HuH-7.5 (cell line): ENCODE data around the gene HCFC1.
"Not testable (repeated sequence)": the region's sequence is repeated elsewhere in the genome, so short reads cannot be mapped to it uniquely, and the experiment has no call there.

ENCODE experiments used
- DNase-seq: peaks from one replicate; pipeline ENCODE4 v3.0.0; 2011; ENCODE audit warnings: low spot score

The HCFC1 gene

GRCh38 chrX:154008521-154008920 is 36.9 kb upstream of the HCFC1 start:
- DNase-seq = no peak

DNA sequence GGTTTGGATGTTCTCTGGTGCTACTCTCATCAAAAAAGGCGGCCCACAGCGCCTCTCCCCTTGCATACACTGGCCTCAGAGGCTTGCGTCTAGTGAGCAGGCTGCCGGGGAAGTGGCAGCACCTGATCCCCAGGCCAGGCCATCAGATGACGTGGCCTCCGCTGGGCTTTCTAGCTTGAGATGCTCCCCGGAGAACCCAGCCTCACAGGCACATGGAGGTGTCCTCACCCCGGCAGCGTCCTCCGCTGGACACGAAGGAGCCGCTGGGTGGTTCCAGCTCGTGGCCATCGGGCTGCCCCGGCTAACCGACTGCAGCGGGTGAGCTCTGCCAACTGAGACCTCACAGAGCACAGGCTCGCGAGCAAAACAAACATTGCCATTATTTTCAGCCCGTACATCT is 35.3 kb upstream of the HCFC1 start:
- no peak for DNase-seq

DNA sequence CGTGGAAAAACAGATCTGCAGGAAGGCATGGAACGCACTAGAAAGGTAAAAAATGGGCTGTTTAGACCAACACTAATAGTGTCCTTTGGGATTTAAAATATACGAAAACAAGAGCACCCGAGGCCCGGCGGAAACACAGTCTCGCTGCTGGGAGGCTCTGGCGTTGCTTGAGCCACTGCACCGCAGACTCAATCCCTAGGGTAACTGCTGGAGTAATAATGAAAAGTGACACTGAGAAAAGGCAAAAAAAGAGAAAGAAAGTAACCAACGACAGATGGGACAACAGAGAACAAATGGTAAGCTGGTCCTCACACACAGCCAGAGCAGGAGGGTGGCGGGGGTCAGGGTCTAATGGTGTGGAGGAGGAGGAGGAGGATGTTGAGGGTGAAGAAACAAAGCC is 32.7 kb upstream of the HCFC1 start:
- no peak for DNase-seq

DNA sequence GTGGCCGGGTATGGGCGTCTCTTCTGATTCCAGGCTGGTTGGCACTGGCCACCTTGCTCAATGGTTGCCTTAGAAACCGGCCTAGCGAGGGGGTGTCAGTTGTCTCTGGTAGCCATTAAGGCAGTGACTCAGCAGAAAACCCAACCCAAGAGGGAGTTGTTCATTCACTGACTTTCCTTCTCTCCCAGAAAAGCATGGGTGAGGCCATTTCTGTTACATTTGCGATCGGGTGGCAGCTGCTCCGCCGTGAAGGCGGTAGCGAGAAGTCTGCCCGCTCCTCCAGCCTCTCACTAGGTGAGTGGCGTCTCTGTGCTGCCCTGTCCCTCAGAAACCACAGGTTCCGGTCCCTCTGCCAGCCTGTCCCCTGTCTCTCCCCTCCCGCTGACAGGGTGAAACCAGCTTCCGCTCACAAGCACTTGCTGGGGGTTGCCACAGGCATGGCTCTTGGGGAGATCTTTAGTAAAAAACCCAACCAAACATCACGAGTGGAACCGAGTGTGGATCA is 30.6 kb upstream of the HCFC1 start:
- no peak for DNase-seq

- DNase-seq = no peak
These were observed 28.4 kb upstream of the HCFC1 start for GRCh38 chrX:154000051-154000450.

- DNase-seq = no peak
These were observed 27.9 kb upstream of the HCFC1 start for GRCh38 chrX:153999359-154000037.

- no peak for DNase-seq
These were observed 23.9 kb upstream of the HCFC1 start for GRCh38 chrX:153995504-153995903.

DNA sequence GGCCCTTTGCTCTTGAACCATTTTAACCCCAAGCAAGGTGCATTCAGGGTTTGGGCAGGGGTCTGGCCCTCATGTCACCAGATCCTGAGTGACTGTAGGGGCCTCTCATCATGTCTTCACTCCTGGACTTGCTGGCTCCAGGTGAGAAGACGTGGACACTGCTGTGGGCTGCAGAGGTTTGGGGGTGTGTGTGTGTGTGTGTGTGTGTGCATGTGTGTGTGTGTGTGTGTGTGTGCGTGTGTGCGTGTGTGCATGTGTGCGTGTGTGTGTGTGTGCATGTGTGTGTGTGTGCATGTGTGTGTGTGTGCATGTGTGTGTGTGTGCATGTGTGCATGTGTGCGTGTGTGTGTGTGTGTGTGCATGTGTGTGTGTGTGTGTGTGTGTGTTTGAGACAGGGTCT is 22.8 kb upstream of the HCFC1 start:
- not testable (repeated sequence) for DNase-seq

GRCh38 chrX:153993978-153994377 is 22.4 kb upstream of the HCFC1 start:
- no peak for DNase-seq

DNA sequence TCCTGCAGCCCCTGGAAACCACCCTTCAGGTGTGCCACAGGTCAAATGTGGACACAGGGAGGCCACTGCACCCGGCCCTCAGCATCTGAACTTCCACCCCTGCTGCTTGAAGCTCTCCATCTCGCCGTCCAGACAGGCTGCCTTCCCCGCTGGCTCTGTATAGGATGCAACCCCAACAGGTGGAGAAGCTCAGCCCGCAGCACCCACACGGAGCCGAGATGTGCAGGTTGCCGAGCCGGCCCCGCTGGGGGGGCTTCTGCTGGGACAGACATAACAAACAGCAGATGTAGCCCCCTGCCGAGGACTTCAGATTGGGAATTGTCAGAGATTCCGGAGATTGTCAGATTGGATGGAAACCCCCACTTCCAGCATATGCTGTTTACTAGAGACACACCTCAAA is 21.5 kb upstream of the HCFC1 start:
- DNase-seq = no peak

GRCh38 chrX:153992180-153992579 is 20.6 kb upstream of the HCFC1 start:
- DNase-seq = no peak

DNA sequence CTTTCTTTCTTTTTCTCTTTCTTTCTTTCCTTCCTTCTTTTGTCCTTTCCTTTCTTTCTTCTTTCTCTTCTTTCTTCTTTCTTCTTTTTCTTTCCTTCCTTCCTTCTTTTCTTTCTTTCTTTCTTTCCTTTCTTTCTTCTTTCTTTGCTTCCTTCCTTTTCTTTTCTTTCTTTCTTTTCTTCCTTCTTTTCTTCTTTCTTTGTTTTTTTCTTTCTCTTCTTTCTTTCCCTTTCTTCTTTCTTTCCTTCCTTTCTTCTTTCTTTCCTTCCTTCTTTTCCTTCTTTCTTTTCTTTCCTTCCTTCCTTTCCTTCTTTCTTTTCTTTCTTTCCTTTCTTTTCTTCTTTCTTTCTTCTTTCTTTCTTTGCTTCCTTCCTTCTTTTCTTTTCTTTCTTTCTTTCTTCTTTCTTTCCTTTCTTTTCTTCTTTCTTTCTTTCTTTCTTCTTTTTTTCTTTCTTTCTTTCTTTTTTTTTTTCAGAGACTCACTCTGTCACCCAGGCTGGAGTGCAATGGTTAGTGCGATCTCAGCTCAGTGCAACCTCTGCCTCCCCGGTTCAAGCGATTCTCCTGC is 19.5 kb upstream of the HCFC1 start:
- no peak for DNase-seq

GRCh38 chrX:153989973-153990655 is 18.5 kb upstream of the HCFC1 start:
- DNase-seq = no peak

- no peak for DNase-seq
These were observed 16.9 kb upstream of the HCFC1 start for GRCh38 chrX:153988493-153988892.

- no peak for DNase-seq
These were observed 12.9 kb upstream of the HCFC1 start for GRCh38 chrX:153984351-153985178.

DNA sequence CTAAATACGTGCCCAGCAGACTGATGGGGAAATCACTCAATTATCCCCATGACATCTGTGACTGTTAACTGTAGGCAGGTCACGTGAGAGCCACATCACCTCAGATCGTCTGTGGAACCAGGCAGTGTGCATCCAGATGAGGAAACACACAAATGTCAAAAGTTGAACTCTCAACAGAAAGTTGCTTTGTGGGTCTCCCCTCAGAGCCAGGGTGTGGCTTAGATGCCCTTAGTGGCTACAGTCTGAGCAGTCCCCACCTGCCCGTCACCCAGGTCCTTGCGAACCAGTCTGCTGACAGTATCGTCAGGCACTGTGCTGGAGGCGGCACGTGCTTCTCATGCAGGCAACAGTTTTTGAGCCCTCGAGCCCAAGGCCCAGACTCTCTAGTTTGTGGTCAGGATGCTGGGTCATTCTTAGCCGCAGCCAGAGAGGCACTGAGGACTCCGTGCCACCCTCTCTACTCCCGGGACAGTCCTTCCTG is 11.7 kb upstream of the HCFC1 start:
- DNase-seq = no peak

GRCh38 chrX:153981771-153982533 is 10.3 kb upstream of the HCFC1 start:
- DNase-seq = no peak

DNA sequence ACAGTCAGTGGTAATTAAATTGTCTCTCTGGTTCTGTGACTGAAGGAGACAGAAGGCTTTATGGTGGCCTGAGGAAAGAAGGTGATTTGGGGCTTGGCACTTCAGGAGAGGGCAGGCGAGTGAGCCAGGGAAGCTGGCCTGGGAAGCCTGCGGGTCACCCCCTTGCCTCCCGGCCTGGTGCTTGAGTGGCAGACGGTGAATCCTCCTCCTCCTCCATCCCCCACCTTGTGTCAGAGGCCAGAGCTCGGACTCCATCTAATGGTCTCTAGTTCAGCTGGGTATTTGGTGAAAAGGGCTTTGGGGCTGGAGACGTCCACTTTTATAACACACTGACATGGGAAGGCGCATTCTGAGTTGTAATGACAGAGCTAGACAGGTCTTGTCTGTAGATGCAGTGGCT is 9.6 kb upstream of the HCFC1 start:
- no peak for DNase-seq

GRCh38 chrX:153980394-153980793 is 8.8 kb upstream of the HCFC1 start:
- not testable (repeated sequence) for DNase-seq

DNA sequence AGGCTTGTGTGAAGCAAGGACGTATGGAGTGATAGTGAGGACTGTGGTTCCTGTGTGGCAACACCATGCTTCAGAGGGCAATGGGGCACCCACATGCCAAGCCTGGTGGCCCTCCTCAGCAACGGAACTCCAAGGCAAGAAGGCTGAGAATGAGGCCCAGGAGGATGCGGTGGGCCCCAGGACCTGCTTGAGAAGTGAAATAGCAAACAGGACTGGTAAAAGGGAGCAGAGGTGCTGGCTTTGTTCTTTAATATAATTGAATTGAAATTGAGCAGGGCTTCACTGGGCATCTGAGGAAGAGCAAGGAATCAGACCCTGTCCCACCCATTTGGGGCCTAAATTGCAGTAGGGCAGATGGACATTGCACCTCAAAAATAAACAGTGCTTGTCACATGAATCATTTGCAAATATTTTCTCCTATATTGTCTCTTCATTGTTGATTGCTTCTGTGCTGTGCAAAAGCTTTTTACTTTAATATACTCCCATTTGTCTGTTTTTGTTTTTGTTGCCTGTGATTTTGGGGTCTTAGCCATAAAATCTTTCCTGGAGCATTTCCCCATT is 3.2 kb upstream of the HCFC1 start:
- DNase-seq = no peak

DNA sequence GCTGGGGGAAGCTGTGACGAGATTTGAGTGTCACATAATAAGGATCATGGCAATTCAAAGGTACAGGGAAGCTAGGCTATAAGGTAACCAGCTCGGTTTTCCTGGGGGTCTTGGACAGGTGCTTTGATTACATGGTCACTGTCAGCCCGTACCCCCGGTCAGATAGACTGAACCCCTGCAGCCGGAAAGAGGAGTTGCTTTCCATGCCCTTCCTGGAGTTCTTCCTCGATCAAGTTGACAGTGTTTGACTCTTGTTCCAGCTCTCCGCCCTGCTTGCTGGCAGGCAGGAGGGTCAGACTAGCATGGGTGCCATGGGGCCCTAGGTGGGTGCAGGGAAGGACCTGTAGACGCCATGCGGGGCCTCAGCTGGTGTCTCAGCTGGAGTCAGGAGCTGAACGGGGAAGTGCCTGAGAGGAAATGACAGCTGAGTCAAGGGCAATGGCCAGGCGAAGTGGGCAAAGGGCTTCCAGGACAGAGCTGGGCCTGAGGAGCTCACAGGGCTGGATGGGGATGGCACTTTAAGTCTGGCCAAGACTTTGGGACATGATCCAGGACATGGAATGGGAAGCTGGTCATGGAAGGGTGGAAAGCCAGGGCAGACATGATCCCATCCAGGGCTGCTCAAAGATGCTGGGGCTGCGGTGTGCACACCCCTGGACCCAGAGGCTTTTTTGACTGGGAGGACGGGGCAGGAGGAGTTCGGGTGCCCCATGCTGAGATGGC is 2.5 kb upstream of the HCFC1 start:
- no peak for DNase-seq
